ENCODE measurements around the gene SYTL4.
A peak's percentile ranks its signal among the peaks of the same experiment; 100 is the strongest.

SYTL4 gene

GRCh38 chrX:100687546-100687945 is 44.4 kb downstream of the SYTL4 start:
- no peak for FAIRE-seq

GRCh38 chrX:100687128-100687527 is 44.8 kb downstream of the SYTL4 start:
- FAIRE-seq, result no peak

- no peak for FAIRE-seq
Observed at GRCh38 chrX:100685997-100686305, 46.0 kb downstream of the SYTL4 start.

- peak; percentile 95 for FAIRE-seq
Observed at GRCh38 chrX:100685284-100685996, 46.5 kb downstream of the SYTL4 start.

- FAIRE-seq, result no peak
Observed at GRCh38 chrX:100682939-100683338, 49.0 kb downstream of the SYTL4 start.

- FAIRE-seq, result no peak
Observed at GRCh38 chrX:100681599-100681998, 50.3 kb downstream of the SYTL4 start.

- FAIRE-seq, result no peak
Observed at GRCh38 chrX:100680756-100681155, 51.2 kb downstream of the SYTL4 start.

GRCh38 chrX:100677611-100678181 is 54.2 kb downstream of the SYTL4 start:
- FAIRE-seq, result no peak

- FAIRE-seq, result no peak
Observed at GRCh38 chrX:100674705-100675104, 57.2 kb downstream of the SYTL4 start.

GRCh38 chrX:100673397-100673953 is 58.4 kb downstream of the SYTL4 start:
- FAIRE-seq, result no peak

GRCh38 chrX:100672966-100673365 is 59.0 kb downstream of the SYTL4 start:
- no peak for FAIRE-seq

- FAIRE-seq, result no peak
Observed at GRCh38 chrX:100663642-100664041, 68.3 kb downstream of the SYTL4 start.

GRCh38 chrX:100662796-100663195 is 69.1 kb downstream of the SYTL4 start:
- FAIRE-seq, result no peak

- FAIRE-seq, result no peak
Observed at GRCh38 chrX:100662170-100662569, 69.8 kb downstream of the SYTL4 start.

- FAIRE-seq, result peak; percentile 95
Observed at GRCh38 chrX:100659431-100660137, 72.3 kb downstream of the SYTL4 start.

GRCh38 chrX:100658941-100659381 is 73.0 kb downstream of the SYTL4 start:
- FAIRE-seq, result no peak

GRCh38 chrX:100654261-100654660 is 77.7 kb downstream of the SYTL4 start:
- FAIRE-seq, result no peak

- no peak for FAIRE-seq
Observed at GRCh38 chrX:100652266-100652665, 79.7 kb downstream of the SYTL4 start.

- no peak for FAIRE-seq
Observed at GRCh38 chrX:100650841-100651240, 81.1 kb downstream of the SYTL4 start.

GRCh38 chrX:100649550-100650356 is 82.2 kb downstream of the SYTL4 start:
- no peak for FAIRE-seq

GRCh38 chrX:100648458-100649417 is 83.2 kb downstream of the SYTL4 start:
- no peak for FAIRE-seq

GRCh38 chrX:100647739-100648138 is 84.2 kb downstream of the SYTL4 start:
- FAIRE-seq, result no peak
